ENCODE measurements around the gene PCMTD2.

PCMTD2 gene

DNA sequence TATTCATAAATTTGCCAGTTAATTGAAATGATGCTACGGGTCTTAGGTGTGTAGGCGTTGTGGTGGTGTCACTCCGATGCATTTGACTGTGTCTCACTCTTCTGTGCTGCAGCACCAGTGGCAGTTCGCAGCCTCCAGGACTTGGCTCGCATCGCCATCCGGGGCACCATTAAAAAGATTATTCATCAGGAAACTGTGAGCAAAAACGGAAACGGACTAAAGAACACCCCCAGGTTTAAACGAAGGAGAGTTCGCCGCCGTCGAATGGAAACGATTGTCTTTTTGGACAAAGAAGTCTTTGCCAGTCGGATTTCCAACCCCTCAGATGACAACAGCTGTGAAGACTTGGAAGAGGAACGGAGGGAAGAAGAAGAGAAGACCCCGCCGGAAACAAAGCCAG is 17.6 kb downstream of the PCMTD2 start:
- TF ChIP-seq ZFX (IDR thresholded peaks at IDR 0.05; ENCODE audit: borderline replicate concordance): no peak
- TF ChIP-seq CTCF (IDR thresholded peaks at IDR 0.05): no peak
- no peak overlapping the region for H3K27ac ChIP-seq

DNA sequence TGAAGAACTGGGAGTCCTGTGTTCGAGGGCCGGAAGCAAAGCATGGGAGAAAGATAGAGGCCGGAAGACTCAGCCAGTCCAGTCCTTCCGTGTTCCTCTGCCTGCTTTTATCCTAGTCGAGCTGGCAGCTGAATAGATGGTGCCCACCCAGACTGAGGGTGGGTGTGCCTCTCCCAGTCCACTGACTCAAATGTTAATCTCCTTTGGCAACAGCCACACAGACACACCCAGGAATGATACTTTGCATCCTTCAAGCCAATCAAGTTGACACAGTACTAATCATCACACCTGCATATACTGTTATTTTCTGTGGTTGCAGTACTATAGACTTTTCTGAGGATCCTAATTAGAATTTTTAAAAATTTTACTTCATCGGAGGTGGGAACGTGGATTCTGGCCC is 21.3 kb downstream of the PCMTD2 start:
- H3K27ac ChIP-seq: no peak overlapping the region
- no peak for TF ChIP-seq CTCF (IDR thresholded peaks at IDR 0.05)
- no peak for TF ChIP-seq ZFX (IDR thresholded peaks at IDR 0.05; ENCODE audit: borderline replicate concordance)

- TF ChIP-seq CTCF (IDR thresholded peaks at IDR 0.05): no peak
- no peak for TF ChIP-seq ZFX (IDR thresholded peaks at IDR 0.05; ENCODE audit: borderline replicate concordance)
- H3K27ac ChIP-seq: no peak overlapping the region
Measured at GRCh38 chr20:64277571-64278316, 22.2 kb downstream of the PCMTD2 start.

- no peak for TF ChIP-seq ZFX (IDR thresholded peaks at IDR 0.05; ENCODE audit: borderline replicate concordance)
- TF ChIP-seq CTCF (IDR thresholded peaks at IDR 0.05): no peak
- H3K27ac ChIP-seq: no peak overlapping the region
Measured at GRCh38 chr20:64278317-64278681, 22.8 kb downstream of the PCMTD2 start.

DNA sequence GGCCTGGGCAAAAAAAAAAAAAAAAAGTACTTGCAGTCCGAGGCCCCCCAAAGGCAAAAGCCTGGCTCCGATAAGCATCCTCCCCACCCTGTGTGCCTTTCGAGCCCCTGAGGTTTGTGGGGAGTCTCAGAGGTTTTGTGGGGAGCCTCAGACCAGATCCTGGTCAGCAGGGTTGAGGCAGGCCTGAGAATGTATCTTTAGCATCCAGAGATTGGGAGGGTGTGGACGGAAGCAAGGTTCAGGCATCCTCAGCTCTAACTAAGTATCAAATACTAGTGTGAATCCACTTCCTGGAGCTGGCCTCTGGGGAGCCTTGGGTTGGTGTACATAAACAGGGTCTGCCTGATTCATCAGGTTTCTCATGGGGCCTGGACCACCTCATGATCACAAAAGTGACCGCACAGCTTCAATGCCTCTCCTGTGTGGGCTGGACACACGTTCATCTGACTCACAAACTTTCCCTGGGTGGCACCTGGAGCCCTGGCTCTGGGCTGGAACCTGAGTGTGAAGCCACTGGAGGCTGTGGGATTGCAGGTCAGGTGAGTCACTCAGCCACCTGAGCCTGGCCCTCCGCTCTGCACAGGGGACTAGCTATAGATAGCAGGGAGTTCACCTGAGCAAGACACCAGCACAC is 24.4 kb downstream of the PCMTD2 start:
- H3K27ac ChIP-seq: no peak overlapping the region
- TF ChIP-seq CTCF (IDR thresholded peaks at IDR 0.05) (no peak), ZFX (IDR thresholded peaks at IDR 0.05; ENCODE audit: borderline replicate concordance) (no peak)

GRCh38 chr20:64280460-64280843 is 24.9 kb downstream of the PCMTD2 start:
- no peak overlapping the region for H3K27ac ChIP-seq
- TF ChIP-seq ZFX (IDR thresholded peaks at IDR 0.05; ENCODE audit: borderline replicate concordance) (no peak), CTCF (IDR thresholded peaks at IDR 0.05) (no peak)

- TF ChIP-seq CTCF (IDR thresholded peaks at IDR 0.05) (no peak), ZFX (IDR thresholded peaks at IDR 0.05; ENCODE audit: borderline replicate concordance) (no peak)
- no peak overlapping the region for H3K27ac ChIP-seq
Measured at GRCh38 chr20:64283646-64284045, 28.1 kb downstream of the PCMTD2 start.
